H1 (cell line): ENCODE measurements around the gene P3R3URF. TPM values are rescaled to one million over a fixed set of nuclear protein-coding genes. Genes with fewer than 3 reads are reported as not detected.

ENCODE experiments used
- CTCF ChIA-PET: fragments of 300-600 bp; sonication (Branson Sonifier 250); formaldehyde crosslinking; loops from one replicate; lab custom pipeline; 2021; ENCODE audit not compliant: partially characterized antibody; lab: Charles Lee
- POLR2A ChIA-PET: fragments of 300-600 bp; sonication (Branson Sonifier 250); formaldehyde crosslinking; loops from one replicate; lab custom pipeline; 2021; ENCODE audit warnings: inconsistent platforms; ENCODE audit not compliant: partially characterized antibody; lab: Charles Lee
- DNase-seq, 2 experiments: peaks; one replicate each; pipeline versions ENCODE4 v3.0.0 to v3.0.0-alpha.2; 2010 to 2022; ENCODE audit warnings: low spot score in 2 of 2, low read depth in 1 of 2, mixed read lengths in 1 of 2
- FAIRE-seq: peaks from 2 replicates; lab custom pipeline; 2011; peaks lifted over from hg19 to GRCh38; lab: Jason Lieb, UNC
- H2AFZ ChIP-seq: 2 replicates; pipeline ENCODE4 v1.8.1; 2012; ENCODE audit warnings: low read length, inconsistent platforms
- H2AK5ac ChIP-seq: 2 replicates; pipeline ENCODE4 v1.6.1; 2013; ENCODE audit warnings: low read depth, low read length
- H2BK120ac ChIP-seq: replicated peaks from 2 replicates; pipeline ENCODE3; 2013; ENCODE audit warnings: low read depth, low read length, inconsistent platforms
- H2BK12ac ChIP-seq: 2 replicates; pipeline ENCODE4 v1.6.1; 2013; ENCODE audit warnings: low read depth, low read length
- H2BK15ac ChIP-seq: 2 replicates; pipeline ENCODE4 v1.6.1; 2013; ENCODE audit warnings: low read length
- H2BK20ac ChIP-seq: 2 replicates; pipeline ENCODE4 v1.6.1; 2013; ENCODE audit warnings: low read length
- H2BK5ac ChIP-seq: 2 replicates; pipeline ENCODE4 v1.6.1; 2013; ENCODE audit warnings: low read depth, low read length
- H3K14ac ChIP-seq: 2 replicates; pipeline ENCODE4 v1.6.1; 2013; ENCODE audit warnings: inconsistent platforms; ENCODE audit not compliant: insufficient read length
- H3K18ac ChIP-seq: 2 replicates; pipeline ENCODE4 v1.6.1; 2013; ENCODE audit warnings: low read length; ENCODE audit errors: extremely low read depth
- H3K23ac ChIP-seq: 2 replicates; pipeline ENCODE4 v1.6.1; 2013; ENCODE audit warnings: inconsistent platforms; ENCODE audit not compliant: insufficient read length
- H3K23me2 ChIP-seq: 2 replicates; pipeline ENCODE4 v1.6.1; 2013; ENCODE audit warnings: low read depth, low read length
- H3K27ac ChIP-seq: 2 replicates; pipeline ENCODE4 v1.6.1; 2011; ENCODE audit warnings: low read depth, low read length, inconsistent platforms
- H3K27me3 ChIP-seq, 4 experiments: replicated peaks in 1 of 4; 1 replicate in 1 of 4; 2 replicates in 3 of 4; pipeline versions ENCODE4 v1.6.1 to v1.8.1; 2011 to 2013; ENCODE audit warnings: low read length in 3 of 4, mild to moderate bottlenecking in 3 of 4, inconsistent platforms in 2 of 4, mixed read lengths in 2 of 4, moderate library complexity in 1 of 4; ENCODE audit not compliant: control insufficient read depth in 3 of 4, insufficient read depth in 3 of 4; ENCODE audit errors: extremely low read depth in 1 of 4
- H3K36me3 ChIP-seq, 4 experiments: 2 replicates each; pipeline versions ENCODE4 v1.6.1 to v1.8.1; 2011 to 2013; ENCODE audit warnings: mild to moderate bottlenecking in 4 of 4, low read length in 3 of 4, moderate library complexity in 2 of 4, control low read depth in 1 of 4, inconsistent platforms in 1 of 4; ENCODE audit not compliant: insufficient read depth in 4 of 4, control insufficient read depth in 2 of 4
- H3K4ac ChIP-seq: replicated peaks from 2 replicates; pipeline ENCODE3; 2013; ENCODE audit warnings: low read length, low read depth, mixed read lengths, inconsistent platforms; ENCODE audit not compliant: insufficient read length
- H3K4me1 ChIP-seq, 4 experiments: replicated peaks in 1 of 4; 1 replicate in 1 of 4; 2 replicates in 3 of 4; pipeline versions ENCODE4 v1.6.1 to v1.8.1; 2011 to 2013; ENCODE audit warnings: low read length in 3 of 4, inconsistent platforms in 2 of 4, mixed read lengths in 1 of 4; ENCODE audit not compliant: insufficient read depth in 4 of 4, control insufficient read depth in 3 of 4
- H3K4me2 ChIP-seq, 2 experiments: 2 replicates each; pipeline versions ENCODE4 v1.6.1 to v1.8.1; 2011 to 2013; ENCODE audit warnings: low read depth in 2 of 2, low read length in 2 of 2, control low read depth in 1 of 2, inconsistent platforms in 1 of 2, mild to moderate bottlenecking in 1 of 2; ENCODE audit not compliant: insufficient read depth in 1 of 2
- H3K4me3 ChIP-seq, 4 experiments: fragments of 200-600, 300-600 bp in 1 of 4; sonication (generic), shearing (Covaris generic), sonication (Bioruptor Twin) in 1 of 4; 2 replicates each; pipeline versions ENCODE4 v1.5.1 to v1.8.1; 2011 to 2016; ENCODE audit warnings: low read length in 4 of 4, low read depth in 3 of 4, control low read depth in 2 of 4, inconsistent platforms in 2 of 4, mild to moderate bottlenecking in 2 of 4, mixed read lengths in 1 of 4, moderate library complexity in 1 of 4; ENCODE audit not compliant: insufficient read depth in 2 of 4; ENCODE audit errors: extremely low read depth in 1 of 4
- H3K56ac ChIP-seq: replicated peaks from 2 replicates; pipeline ENCODE3; 2013; ENCODE audit warnings: low read depth, mild to moderate bottlenecking, mixed read lengths, low read length, inconsistent platforms; ENCODE audit not compliant: insufficient read length
- H3K79me1 ChIP-seq: 2 replicates; pipeline ENCODE4 v1.6.1; 2013; ENCODE audit warnings: low read depth, low read length, control low read depth
- H3K79me2 ChIP-seq, 2 experiments: 2 replicates each; pipeline versions ENCODE4 v1.6.1 to v1.8.1; 2012 to 2013; ENCODE audit warnings: low read length in 2 of 2, mild to moderate bottlenecking in 2 of 2, inconsistent platforms in 1 of 2; ENCODE audit not compliant: insufficient read depth in 2 of 2, control insufficient read depth in 1 of 2
- H3K9ac ChIP-seq, 4 experiments: replicated peaks in 1 of 4; 1 replicate in 1 of 4; 2 replicates in 3 of 4; pipeline versions ENCODE4 v1.6.1 to v1.8.1; 2011 to 2013; ENCODE audit warnings: low read depth in 3 of 4, low read length in 3 of 4, control low read depth in 2 of 4, mild to moderate bottlenecking in 2 of 4, moderate library complexity in 2 of 4, inconsistent platforms in 1 of 4; ENCODE audit errors: extremely low read depth in 1 of 4
- H3K9me3 ChIP-seq, 2 experiments: 2 replicates each; pipeline versions ENCODE4 v1.6.1 to v1.8.1; 2012 to 2013; ENCODE audit warnings: mild to moderate bottlenecking in 2 of 2, moderate library complexity in 2 of 2, control low read depth in 1 of 2, inconsistent platforms in 1 of 2, low read depth in 1 of 2, low read length in 1 of 2, mixed read lengths in 1 of 2; ENCODE audit not compliant: insufficient read depth in 2 of 2
- H4K20me1 ChIP-seq, 2 experiments: replicated peaks in 1 of 2; 2 replicates each; pipeline versions ENCODE3 to v1.8.1; 2011 to 2013; ENCODE audit warnings: inconsistent platforms in 2 of 2, low read length in 2 of 2, mild to moderate bottlenecking in 1 of 2; ENCODE audit not compliant: insufficient read depth in 2 of 2, control insufficient read depth in 1 of 2
- H4K5ac ChIP-seq: 2 replicates; pipeline ENCODE4 v1.6.1; 2013; ENCODE audit warnings: low read length, low read depth, mixed read lengths, inconsistent platforms; ENCODE audit not compliant: insufficient read length
- H4K8ac ChIP-seq: 2 replicates; pipeline ENCODE4 v1.8.0; 2013; ENCODE audit warnings: mild to moderate bottlenecking, moderate library complexity, low read length, inconsistent platforms; ENCODE audit not compliant: insufficient read depth; ENCODE audit errors: extremely low read depth
- H4K91ac ChIP-seq: replicated peaks from 2 replicates; pipeline ENCODE3; 2013; ENCODE audit warnings: low read length, mixed read lengths, inconsistent platforms; ENCODE audit not compliant: insufficient read length
- BCL11A ChIP-seq, 2 experiments: IDR thresholded peaks; one replicate each; pipeline ENCODE4 v1.6.1; 2011; ENCODE audit warnings: low read depth in 2 of 2, low read length in 2 of 2, mild to moderate bottlenecking in 2 of 2
- EZH2 ChIP-seq: fragments of 200-600 bp; sonication (generic); IDR thresholded peaks from 2 replicates; pipeline ENCODE4 v1.7.1; 2012; ENCODE audit warnings: low read depth, mild to moderate bottlenecking, moderate library complexity, low read length, inconsistent platforms; ENCODE audit not compliant: severe bottlenecking
- HDAC6 ChIP-seq: IDR thresholded peaks from one replicate; pipeline ENCODE4 v1.7.1; 2012; ENCODE audit warnings: low read depth, mild to moderate bottlenecking, inconsistent platforms, low read length, moderate library complexity
- POLR2A ChIP-seq, 2 experiments: IDR thresholded peaks; 1 replicate in 1 of 2; 2 replicates in 1 of 2; pipeline ENCODE4 v1.6.1; 2011; ENCODE audit warnings: low read depth in 2 of 2, low read length in 2 of 2, mild to moderate bottlenecking in 2 of 2; ENCODE audit errors: control extremely low read depth in 1 of 2
- POLR2AphosphoS5 ChIP-seq: IDR thresholded peaks from 2 replicates; pipeline ENCODE4 v1.6.1; 2011; ENCODE audit warnings: low read depth, low read length
- SP2 ChIP-seq: IDR thresholded peaks from 2 replicates; pipeline ENCODE4 v1.6.1; 2012; ENCODE audit warnings: mild to moderate bottlenecking, low read length, inconsistent platforms
- WGBS, 2 experiments: shearing (Covaris generic) in 1 of 2; methylation state at CpG; one replicate each; pipeline versions ENCODE4 v1.1.6 to v1.1.7; 2013 to 2015; ENCODE audit warnings: low lambda C conversion rate in 2 of 2, mixed read lengths in 2 of 2, inconsistent platforms in 1 of 2, low coverage in 1 of 2, missing lambda C conversion rate in 1 of 2; ENCODE audit not compliant: insufficient replicate concordance in 2 of 2, insufficient coverage in 1 of 2, insufficient read length in 1 of 2; ENCODE audit errors: extremely low coverage in 1 of 2, missing lambda C conversion rate in 1 of 2; 5-methylcytosine and 5-hydroxymethylcytosine counted together
- polyA plus RNA-seq, 7 experiments: library from polyadenylated mRNA; depleted of rRNA in 3 of 7; stranded (reverse) in 5 of 7; unstranded in 2 of 7; fragments of >200 nt in 5 of 7; fragments of 200-250 nt in 2 of 7; gene quantifications; 1 replicate in 5 of 7; 2 replicates in 1 of 7; 4 replicates in 1 of 7; pipeline versions ENCODE4 v1.2.1 to v1.2.3, GENCODE V29; 2011 to 2013; ENCODE audit warnings: missing spikeins in 2 of 7, mixed read lengths in 2 of 7
- total RNA-seq: library from RNA; stranded (reverse); fragmentation: NEBNext Ultra II Directional; extraction: Animal tissue kit (Norgen Biotek cat#: 25700); gene quantifications from 2 replicates; pipeline ENCODE4 v1.2.1, GENCODE V29; 2021

P3R3URF gene
- total and polyA plus RNA-seq, 2 of the 8 experiments (the other 6 are each of a cell fraction or from before 2014, with no cell fraction given) = not detected

GRCh38 chr1:46205141-46205540 is 28.9 kb upstream of the P3R3URF start:
- H2BK120ac ChIP-seq = no peak overlapping the region
- H3K9ac ChIP-seq = no peak overlapping the region; a peak in 1 of 7 replicates
- FAIRE-seq (no peak), DNase-seq (no peak)
- H4K5ac ChIP-seq = no peak overlapping the region
- no peak overlapping the region for H3K27ac ChIP-seq
- no peak overlapping the region for H4K91ac ChIP-seq
- H2AK5ac ChIP-seq = no peak overlapping the region
- H3K27me3 ChIP-seq = no peaks in the 10 kb centered on the region
- no peaks in the 10 kb centered on the region for H4K20me1 ChIP-seq
- H4K8ac ChIP-seq = no peak overlapping the region
- 80% methylated on average over 3 of the region's 3 CpGs; no CpG with 5 or more reads in 1 of the 2 experiments for WGBS, 2 experiments
- H3K14ac ChIP-seq = no peak overlapping the region
- no peak overlapping the region for H3K56ac ChIP-seq
- H2BK12ac ChIP-seq = no peak overlapping the region
- no peaks in the 10 kb centered on the region for H3K79me1 ChIP-seq
- no peak overlapping the region for H3K4me3 ChIP-seq
- H3K4me2 ChIP-seq = no peak overlapping the region; a peak in 1 of 4 replicates
- H2BK20ac ChIP-seq = no peak overlapping the region
- no peaks in the 10 kb centered on the region; a peak in 1 of 4 replicates for H3K79me2 ChIP-seq
- no peak overlapping the region for H2AFZ ChIP-seq
- H2BK15ac ChIP-seq = no peak overlapping the region
- H3K36me3 ChIP-seq = no peaks in the 10 kb centered on the region; a peak in 1 of 8 replicates
- H3K18ac ChIP-seq = no peak overlapping the region
- no peak overlapping the region for H2BK5ac ChIP-seq
- ChIA-PET POLR2A (interaction anchor here (1.0 kb wide), 1 partner anchor 15 kb away, joined by 3 read pairs; no protein-coding TSS in a partner anchor), CTCF (interaction anchor here (0.9 to 1.4 kb wide), 3 partner anchors 15 to 21 kb away, joined by 3 to 9 read pairs (median 4); no protein-coding TSS in a partner anchor)
- peaks cover 0 to 3% (median 1%) of the 10 kb centered on the region in 4 experiments; a peak in 4 of 7 replicates for H3K4me1 ChIP-seq
- no peak overlapping the region for H3K4ac ChIP-seq
- no peaks in the 10 kb centered on the region for H3K9me3 ChIP-seq
- no peak overlapping the region for H3K23ac ChIP-seq
- peaks cover 14% of the 10 kb centered on the region for H3K23me2 ChIP-seq
- no peak for TF ChIP-seq EZH2
- no peak for TF ChIP-seq SP2
- TF ChIP-seq BCL11A (IDR thresholded peaks at IDR 0.05; ENCODE audit: low read depth in 2 of 2, low read length in 2 of 2) = no peak
- TF ChIP-seq POLR2A (IDR thresholded peaks at IDR 0.05; ENCODE audit: control extremely low read depth in 1 of 2, low read depth in 2 of 2, low read length in 2 of 2) = no peak
- TF ChIP-seq HDAC6 = no peak
- no peak for TF ChIP-seq POLR2AphosphoS5
